Measurements from ENCODE around the gene PLXDC1. TPM values are rescaled to one million over a fixed set of nuclear protein-coding genes. Genes with fewer than 3 reads are reported as not detected.

PLXDC1 gene
- total RNA-seq, 1 donor from 2014 or later, result 21.4 TPM

Other genes with a start within 250 kb of the PLXDC1 start
- not detected for gene FBXO47, start 184.2 kb downstream of the PLXDC1 start, total RNA-seq
- gene ARL5C, start 14.5 kb upstream of the PLXDC1 start, total RNA-seq, result not detected
- 11.8 TPM for gene CACNB1, start 46.0 kb upstream of the PLXDC1 start, total RNA-seq
- 753 TPM for gene RPL19, start 48.6 kb upstream of the PLXDC1 start, total RNA-seq
- gene STAC2, start 74.3 kb upstream of the PLXDC1 start, total RNA-seq, result 0.67 TPM
- gene FBXL20, start 250.0 kb upstream of the PLXDC1 start, total RNA-seq, result 11.0 TPM